GM23338 (cell line): ENCODE measurements around the gene DPP10. TPM values are rescaled to one million over a fixed set of nuclear protein-coding genes. Genes with fewer than 3 reads are reported as not detected.

ENCODE experiments used
- ATAC-seq: fragments of 200-7000 bp; cut with Tn5 transposase; 3 replicates; pipeline ENCODE4 v1.9.1; 2020
- DNase-seq: peaks from one replicate; pipeline ENCODE4 v3.0.0-alpha.2; 2015; ENCODE audit warnings: low spot score
- H2AFZ ChIP-seq: fragments of 200-600 bp; sonication (generic); 2 replicates; pipeline ENCODE4 v1.8.0; 2016; ENCODE audit warnings: antibody characterized with exemption, mild to moderate bottlenecking, moderate library complexity
- H3F3A ChIP-seq: fragments of 200-600 bp; sonication (generic); replicated peaks from 2 replicates; pipeline ENCODE4 v1.8.0; 2017; ENCODE audit warnings: antibody characterized with exemption, mixed run types, low read depth
- H3K27ac ChIP-seq: fragments of 200-600 bp; sonication (generic); 2 replicates; pipeline ENCODE4 v1.6.1; 2016; ENCODE audit warnings: low read depth
- H3K27me3 ChIP-seq: fragments of 200-600 bp; sonication (generic); 2 replicates; pipeline ENCODE4 v1.8.0; 2016; ENCODE audit warnings: mild to moderate bottlenecking, mixed run types, moderate library complexity; ENCODE audit not compliant: insufficient read depth
- H3K36me3 ChIP-seq: fragments of 200-600 bp; sonication (generic); 2 replicates; pipeline ENCODE4 v1.8.0; 2016; ENCODE audit warnings: mild to moderate bottlenecking; ENCODE audit not compliant: insufficient read depth
- H3K4me1 ChIP-seq: fragments of 200-600 bp; sonication (generic); 2 replicates; pipeline ENCODE4 v1.8.0; 2016; ENCODE audit warnings: mild to moderate bottlenecking, moderate library complexity; ENCODE audit not compliant: insufficient read depth
- H3K4me2 ChIP-seq: fragments of 200-600 bp; sonication (generic); 2 replicates; pipeline ENCODE4 v1.7.1; 2017; ENCODE audit warnings: mixed run types
- H3K4me3 ChIP-seq: fragments of 200-600 bp; sonication (generic); 2 replicates; pipeline ENCODE4 v1.6.1; 2016; ENCODE audit warnings: mixed run types
- H3K79me2 ChIP-seq: fragments of 200-600 bp; sonication (generic); replicated peaks from 2 replicates; pipeline ENCODE4 v1.8.0; 2017; ENCODE audit warnings: mild to moderate bottlenecking; ENCODE audit not compliant: insufficient read depth
- H3K9me2 ChIP-seq: fragments of 200-600 bp; sonication (generic); 2 replicates; pipeline ENCODE4 v1.8.0; 2017; ENCODE audit not compliant: insufficient read depth
- H4K20me1 ChIP-seq: fragments of 200-600 bp; sonication (generic); replicated peaks from 2 replicates; pipeline ENCODE4 v1.8.0; 2017; ENCODE audit warnings: mild to moderate bottlenecking; ENCODE audit not compliant: insufficient read depth
- H3K27ac Mint-ChIP-seq: 2 replicates; pipeline ENCODE4 v1.8.0; 2020; ENCODE audit warnings: inconsistent platforms, mild to moderate bottlenecking, moderate library complexity, mixed read lengths
- H3K27me3 Mint-ChIP-seq: 3 replicates; pipeline ENCODE4 v1.8.0; 2022; ENCODE audit warnings: low read depth, mild to moderate bottlenecking, moderate library complexity, mixed read lengths, inconsistent platforms; ENCODE audit not compliant: insufficient read depth, poor library complexity
- H3K36me3 Mint-ChIP-seq: 3 replicates; pipeline ENCODE4 v1.8.0; 2021; ENCODE audit warnings: low read depth, mild to moderate bottlenecking, inconsistent platforms, moderate library complexity, mixed read lengths
- H3K4me1 Mint-ChIP-seq: 3 replicates; pipeline ENCODE4 v1.8.0; 2020; ENCODE audit warnings: mild to moderate bottlenecking, inconsistent platforms, mixed read lengths
- H3K4me3 Mint-ChIP-seq: 3 replicates; pipeline ENCODE4 v1.8.0; 2021; ENCODE audit warnings: moderate library complexity, mild to moderate bottlenecking, inconsistent platforms, mixed read lengths
- H3K9me3 Mint-ChIP-seq: 3 replicates; pipeline ENCODE4 v1.8.0; 2020; ENCODE audit warnings: moderate library complexity, mild to moderate bottlenecking, inconsistent platforms, mixed read lengths
- CREB1 ChIP-seq: fragments of 250-450 bp; sonication (Bioruptor Pico); IDR thresholded peaks from 2 replicates; pipeline ENCODE4 v1.5.0; 2020; ENCODE audit warnings: low read depth, mild to moderate bottlenecking, moderate library complexity
- EZH2 ChIP-seq: fragments of 200-600 bp; sonication (generic); IDR thresholded peaks from one replicate; pipeline ENCODE4 v1.8.0; 2017; ENCODE audit warnings: antibody characterized with exemption, mild to moderate bottlenecking, low read depth; ENCODE audit not compliant: unreplicated experiment
- EZH2phosphoT487 ChIP-seq: fragments of 200-600 bp; sonication (generic); IDR thresholded peaks from one replicate; pipeline ENCODE4 v1.8.1; 2018; ENCODE audit warnings: antibody characterized with exemption; ENCODE audit not compliant: unreplicated experiment
- JUNB ChIP-seq: IDR thresholded peaks from one replicate; pipeline ENCODE4 v1.6.1; 2016; ENCODE audit warnings: antibody characterized with exemption; ENCODE audit not compliant: unreplicated experiment
- NANOG ChIP-seq: IDR thresholded peaks from 2 replicates; pipeline ENCODE4 v1.6.1; 2016; ENCODE audit warnings: antibody characterized with exemption, borderline replicate concordance
- POLR2AphosphoS5 ChIP-seq: IDR thresholded peaks from 2 replicates; pipeline ENCODE4 v1.6.1; 2016; ENCODE audit warnings: antibody characterized with exemption, low read depth
- STAT1 ChIP-seq: IDR thresholded peaks from one replicate; pipeline ENCODE4 v1.6.1; 2016; ENCODE audit warnings: antibody characterized with exemption; ENCODE audit not compliant: unreplicated experiment
- ZNF114 ChIP-seq: fragments of 250-450 bp; sonication (Bioruptor Pico); IDR thresholded peaks from 2 replicates; pipeline ENCODE4 v1.5.0; 2020; ENCODE audit warnings: mild to moderate bottlenecking, moderate library complexity
- ZNF331 ChIP-seq: fragments of 250-450 bp; sonication (Bioruptor Pico); IDR thresholded peaks from 2 replicates; pipeline ENCODE4 v1.5.0; 2020; ENCODE audit warnings: low read depth, mild to moderate bottlenecking, moderate library complexity
- polyA plus RNA-seq: library from polyadenylated mRNA; unstranded; fragments of >200 nt; fragmentation: Nextera tagmentation; extraction: Ambion mirVana; gene quantifications from 2 replicates; pipeline ENCODE4 v1.2.1, GENCODE V29; 2016
- total RNA-seq: library from RNA; depleted of rRNA; stranded (reverse); fragments of >200 nt; shearing (Covaris generic); gene quantifications from 2 replicates; pipeline ENCODE4 v1.2.3, GENCODE V29; 2014
- TF ChIP-seq, protein P1 (sequence below): IDR thresholded peaks from 2 replicates; pipeline ENCODE4 v1.6.1; 2016; ENCODE audit warnings: antibody characterized with exemption
- TF ChIP-seq, protein P2 (sequence below): IDR thresholded peaks from one replicate; pipeline ENCODE4 v1.6.1; 2018; ENCODE audit warnings: antibody characterized with exemption; ENCODE audit not compliant: unreplicated experiment
- TF ChIP-seq, protein P3 (sequence below): fragments of 250-450 bp; sonication (Bioruptor Pico); IDR thresholded peaks from 2 replicates; pipeline ENCODE4 v1.5.0; 2020; ENCODE audit warnings: mild to moderate bottlenecking, moderate library complexity
- TF ChIP-seq, protein P4 (sequence below), 2 experiments: fragments of 200-600 bp in 1 of 2; sonication (generic) in 1 of 2; conservative IDR thresholded peaks; 2 replicates each; pipeline versions ENCODE4 v1.5.1 to v1.6.1; 2016 to 2017; ENCODE audit warnings: antibody characterized with exemption in 2 of 2, low read depth in 2 of 2, mild to moderate bottlenecking in 2 of 2, moderate library complexity in 1 of 2

The DPP10 gene
- total and polyA plus RNA-seq, 2 experiments from 2014 or later = 3.6 to 14.8 TPM

DNA sequence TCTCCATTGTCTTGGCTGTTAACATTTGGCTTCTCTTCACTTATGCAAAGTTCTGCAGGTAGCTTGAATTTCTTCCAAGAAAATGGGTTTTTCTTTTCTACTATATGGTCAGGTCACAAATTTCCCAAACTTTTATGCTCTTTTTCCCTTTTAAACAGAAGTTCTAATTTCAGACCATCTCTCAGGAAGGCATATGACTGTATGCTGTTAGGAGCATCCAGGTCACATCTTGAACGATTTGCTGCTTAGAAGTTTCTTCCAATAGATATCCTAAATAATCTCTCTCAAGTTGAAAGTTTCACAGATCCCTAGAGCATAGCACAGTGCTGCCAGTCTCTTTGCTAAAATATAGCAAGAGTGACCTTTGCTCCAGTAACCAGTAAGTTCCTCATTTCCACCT lies 932.5 kb downstream of the DPP10 start:
- no peaks in the 10 kb centered on the region for H3K79me2 ChIP-seq
- H3K9me2 ChIP-seq = no peaks in the 10 kb centered on the region
- Mint-ChIP-seq H3K27me3 (no peaks in the 10 kb centered on the region), H3K4me3 (no peak overlapping the region), H3K27ac (no peak overlapping the region), H3K4me1 (no peaks in the 10 kb centered on the region), H3K9me3 (peaks cover 54% of the 10 kb centered on the region), H3K36me3 (peaks cover 49% of the 10 kb centered on the region)
- H4K20me1 ChIP-seq = no peaks in the 10 kb centered on the region
- no peak overlapping the region for H3K4me2 ChIP-seq
- peaks cover 7% of the 10 kb centered on the region; the same call in 1 of the 2 replicates for H3K36me3 ChIP-seq
- DNase-seq (no peak), ATAC-seq (no peak)
- H3F3A ChIP-seq = no peaks in the 10 kb centered on the region
- no peak overlapping the region for H3K4me3 ChIP-seq
- no peaks in the 10 kb centered on the region for H3K27me3 ChIP-seq
- H3K4me1 ChIP-seq = no peaks in the 10 kb centered on the region
- no peak for TF ChIP-seq CREB1
- TF ChIP-seq EZH2phosphoT487 = no peak
- TF ChIP-seq, protein P1, sequence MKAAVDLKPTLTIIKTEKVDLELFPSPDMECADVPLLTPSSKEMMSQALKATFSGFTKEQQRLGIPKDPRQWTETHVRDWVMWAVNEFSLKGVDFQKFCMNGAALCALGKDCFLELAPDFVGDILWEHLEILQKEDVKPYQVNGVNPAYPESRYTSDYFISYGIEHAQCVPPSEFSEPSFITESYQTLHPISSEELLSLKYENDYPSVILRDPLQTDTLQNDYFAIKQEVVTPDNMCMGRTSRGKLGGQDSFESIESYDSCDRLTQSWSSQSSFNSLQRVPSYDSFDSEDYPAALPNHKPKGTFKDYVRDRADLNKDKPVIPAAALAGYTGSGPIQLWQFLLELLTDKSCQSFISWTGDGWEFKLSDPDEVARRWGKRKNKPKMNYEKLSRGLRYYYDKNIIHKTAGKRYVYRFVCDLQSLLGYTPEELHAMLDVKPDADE = no peak
- TF ChIP-seq, protein P2, sequence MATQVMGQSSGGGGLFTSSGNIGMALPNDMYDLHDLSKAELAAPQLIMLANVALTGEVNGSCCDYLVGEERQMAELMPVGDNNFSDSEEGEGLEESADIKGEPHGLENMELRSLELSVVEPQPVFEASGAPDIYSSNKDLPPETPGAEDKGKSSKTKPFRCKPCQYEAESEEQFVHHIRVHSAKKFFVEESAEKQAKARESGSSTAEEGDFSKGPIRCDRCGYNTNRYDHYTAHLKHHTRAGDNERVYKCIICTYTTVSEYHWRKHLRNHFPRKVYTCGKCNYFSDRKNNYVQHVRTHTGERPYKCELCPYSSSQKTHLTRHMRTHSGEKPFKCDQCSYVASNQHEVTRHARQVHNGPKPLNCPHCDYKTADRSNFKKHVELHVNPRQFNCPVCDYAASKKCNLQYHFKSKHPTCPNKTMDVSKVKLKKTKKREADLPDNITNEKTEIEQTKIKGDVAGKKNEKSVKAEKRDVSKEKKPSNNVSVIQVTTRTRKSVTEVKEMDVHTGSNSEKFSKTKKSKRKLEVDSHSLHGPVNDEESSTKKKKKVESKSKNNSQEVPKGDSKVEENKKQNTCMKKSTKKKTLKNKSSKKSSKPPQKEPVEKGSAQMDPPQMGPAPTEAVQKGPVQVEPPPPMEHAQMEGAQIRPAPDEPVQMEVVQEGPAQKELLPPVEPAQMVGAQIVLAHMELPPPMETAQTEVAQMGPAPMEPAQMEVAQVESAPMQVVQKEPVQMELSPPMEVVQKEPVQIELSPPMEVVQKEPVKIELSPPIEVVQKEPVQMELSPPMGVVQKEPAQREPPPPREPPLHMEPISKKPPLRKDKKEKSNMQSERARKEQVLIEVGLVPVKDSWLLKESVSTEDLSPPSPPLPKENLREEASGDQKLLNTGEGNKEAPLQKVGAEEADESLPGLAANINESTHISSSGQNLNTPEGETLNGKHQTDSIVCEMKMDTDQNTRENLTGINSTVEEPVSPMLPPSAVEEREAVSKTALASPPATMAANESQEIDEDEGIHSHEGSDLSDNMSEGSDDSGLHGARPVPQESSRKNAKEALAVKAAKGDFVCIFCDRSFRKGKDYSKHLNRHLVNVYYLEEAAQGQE = no peak
- no peak for TF ChIP-seq NANOG
- TF ChIP-seq, protein P3, sequence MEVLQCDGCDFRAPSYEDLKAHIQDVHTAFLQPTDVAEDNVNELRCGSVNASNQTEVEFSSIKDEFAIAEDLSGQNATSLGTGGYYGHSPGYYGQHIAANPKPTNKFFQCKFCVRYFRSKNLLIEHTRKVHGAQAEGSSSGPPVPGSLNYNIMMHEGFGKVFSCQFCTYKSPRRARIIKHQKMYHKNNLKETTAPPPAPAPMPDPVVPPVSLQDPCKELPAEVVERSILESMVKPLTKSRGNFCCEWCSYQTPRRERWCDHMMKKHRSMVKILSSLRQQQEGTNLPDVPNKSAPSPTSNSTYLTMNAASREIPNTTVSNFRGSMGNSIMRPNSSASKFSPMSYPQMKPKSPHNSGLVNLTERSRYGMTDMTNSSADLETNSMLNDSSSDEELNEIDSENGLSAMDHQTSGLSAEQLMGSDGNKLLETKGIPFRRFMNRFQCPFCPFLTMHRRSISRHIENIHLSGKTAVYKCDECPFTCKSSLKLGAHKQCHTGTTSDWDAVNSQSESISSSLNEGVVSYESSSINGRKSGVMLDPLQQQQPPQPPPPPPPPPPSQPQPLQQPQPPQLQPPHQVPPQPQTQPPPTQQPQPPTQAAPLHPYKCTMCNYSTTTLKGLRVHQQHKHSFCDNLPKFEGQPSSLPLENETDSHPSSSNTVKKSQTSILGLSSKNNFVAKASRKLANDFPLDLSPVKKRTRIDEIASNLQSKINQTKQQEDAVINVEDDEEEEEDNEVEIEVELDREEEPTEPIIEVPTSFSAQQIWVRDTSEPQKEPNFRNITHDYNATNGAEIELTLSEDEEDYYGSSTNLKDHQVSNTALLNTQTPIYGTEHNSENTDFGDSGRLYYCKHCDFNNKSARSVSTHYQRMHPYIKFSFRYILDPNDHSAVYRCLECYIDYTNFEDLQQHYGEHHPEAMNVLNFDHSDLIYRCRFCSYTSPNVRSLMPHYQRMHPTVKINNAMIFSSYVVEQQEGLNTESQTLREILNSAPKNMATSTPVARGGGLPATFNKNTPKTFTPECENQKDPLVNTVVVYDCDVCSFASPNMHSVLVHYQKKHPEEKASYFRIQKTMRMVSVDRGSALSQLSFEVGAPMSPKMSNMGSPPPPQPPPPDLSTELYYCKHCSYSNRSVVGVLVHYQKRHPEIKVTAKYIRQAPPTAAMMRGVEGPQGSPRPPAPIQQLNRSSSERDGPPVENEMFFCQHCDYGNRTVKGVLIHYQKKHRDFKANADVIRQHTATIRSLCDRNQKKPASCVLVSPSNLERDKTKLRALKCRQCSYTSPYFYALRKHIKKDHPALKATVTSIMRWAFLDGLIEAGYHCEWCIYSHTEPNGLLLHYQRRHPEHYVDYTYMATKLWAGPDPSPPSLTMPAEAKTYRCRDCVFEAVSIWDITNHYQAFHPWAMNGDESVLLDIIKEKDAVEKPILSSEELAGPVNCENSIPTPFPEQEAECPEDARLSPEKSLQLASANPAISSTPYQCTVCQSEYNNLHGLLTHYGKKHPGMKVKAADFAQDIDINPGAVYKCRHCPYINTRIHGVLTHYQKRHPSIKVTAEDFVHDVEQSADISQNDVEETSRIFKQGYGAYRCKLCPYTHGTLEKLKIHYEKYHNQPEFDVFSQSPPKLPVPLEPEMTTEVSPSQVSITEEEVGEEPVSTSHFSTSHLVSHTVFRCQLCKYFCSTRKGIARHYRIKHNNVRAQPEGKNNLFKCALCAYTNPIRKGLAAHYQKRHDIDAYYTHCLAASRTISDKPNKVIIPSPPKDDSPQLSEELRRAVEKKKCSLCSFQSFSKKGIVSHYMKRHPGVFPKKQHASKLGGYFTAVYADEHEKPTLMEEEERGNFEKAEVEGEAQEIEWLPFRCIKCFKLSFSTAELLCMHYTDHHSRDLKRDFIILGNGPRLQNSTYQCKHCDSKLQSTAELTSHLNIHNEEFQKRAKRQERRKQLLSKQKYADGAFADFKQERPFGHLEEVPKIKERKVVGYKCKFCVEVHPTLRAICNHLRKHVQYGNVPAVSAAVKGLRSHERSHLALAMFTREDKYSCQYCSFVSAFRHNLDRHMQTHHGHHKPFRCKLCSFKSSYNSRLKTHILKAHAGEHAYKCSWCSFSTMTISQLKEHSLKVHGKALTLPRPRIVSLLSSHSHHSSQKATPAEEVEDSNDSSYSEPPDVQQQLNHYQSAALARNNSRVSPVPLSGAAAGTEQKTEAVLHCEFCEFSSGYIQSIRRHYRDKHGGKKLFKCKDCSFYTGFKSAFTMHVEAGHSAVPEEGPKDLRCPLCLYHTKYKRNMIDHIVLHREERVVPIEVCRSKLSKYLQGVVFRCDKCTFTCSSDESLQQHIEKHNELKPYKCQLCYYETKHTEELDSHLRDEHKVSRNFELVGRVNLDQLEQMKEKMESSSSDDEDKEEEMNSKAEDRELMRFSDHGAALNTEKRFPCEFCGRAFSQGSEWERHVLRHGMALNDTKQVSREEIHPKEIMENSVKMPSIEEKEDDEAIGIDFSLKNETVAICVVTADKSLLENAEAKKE (CRISPR knock-in tag) = no peak
- no peak for TF ChIP-seq EZH2
- TF ChIP-seq ZNF114 (CRISPR knock-in tag) = no peak
- no peak for TF ChIP-seq STAT1
- TF ChIP-seq, protein P4, sequence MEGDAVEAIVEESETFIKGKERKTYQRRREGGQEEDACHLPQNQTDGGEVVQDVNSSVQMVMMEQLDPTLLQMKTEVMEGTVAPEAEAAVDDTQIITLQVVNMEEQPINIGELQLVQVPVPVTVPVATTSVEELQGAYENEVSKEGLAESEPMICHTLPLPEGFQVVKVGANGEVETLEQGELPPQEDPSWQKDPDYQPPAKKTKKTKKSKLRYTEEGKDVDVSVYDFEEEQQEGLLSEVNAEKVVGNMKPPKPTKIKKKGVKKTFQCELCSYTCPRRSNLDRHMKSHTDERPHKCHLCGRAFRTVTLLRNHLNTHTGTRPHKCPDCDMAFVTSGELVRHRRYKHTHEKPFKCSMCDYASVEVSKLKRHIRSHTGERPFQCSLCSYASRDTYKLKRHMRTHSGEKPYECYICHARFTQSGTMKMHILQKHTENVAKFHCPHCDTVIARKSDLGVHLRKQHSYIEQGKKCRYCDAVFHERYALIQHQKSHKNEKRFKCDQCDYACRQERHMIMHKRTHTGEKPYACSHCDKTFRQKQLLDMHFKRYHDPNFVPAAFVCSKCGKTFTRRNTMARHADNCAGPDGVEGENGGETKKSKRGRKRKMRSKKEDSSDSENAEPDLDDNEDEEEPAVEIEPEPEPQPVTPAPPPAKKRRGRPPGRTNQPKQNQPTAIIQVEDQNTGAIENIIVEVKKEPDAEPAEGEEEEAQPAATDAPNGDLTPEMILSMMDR (conservative IDR thresholded peaks at IDR 0.05; ENCODE audit: low read depth in 2 of 2) = no peak
- no peak for TF ChIP-seq ZNF331 (CRISPR knock-in tag)
- no peak for TF ChIP-seq JUNB
- no peak for TF ChIP-seq POLR2AphosphoS5
- no peak overlapping the region for H2AFZ ChIP-seq
- H3K27ac ChIP-seq = no peak overlapping the region
